PC-9 (cell line): Measurements from ENCODE around the gene SDK2. TPM values are rescaled to one million over a fixed set of nuclear protein-coding genes. Genes with fewer than 3 reads are reported as not detected.

Experiments
- BruUV-seq: library from RNA; stranded (reverse); fragments of 400-500 nt; replicated peaks from 2 replicates; lab custom pipeline; 2021; lab: Mats Ljungman, UMichigan
- CTCF ChIA-PET: fragments of 300-600 bp; sonication (Branson Sonifier 250); formaldehyde crosslinking; loops from one replicate; lab custom pipeline; 2022; ENCODE audit warnings: antibody characterized with exemption; lab: Charles Lee
- POLR2A ChIA-PET: fragments of 300-600 bp; sonication (Branson Sonifier 250); formaldehyde crosslinking; loops from one replicate; lab custom pipeline; 2022; ENCODE audit warnings: antibody characterized with exemption; ENCODE audit not compliant: unreplicated experiment; lab: Charles Lee
- DNase-seq, 2 experiments: peaks; one replicate each; pipeline versions ENCODE4 v3.0.0 to v3.0.0-alpha.2; 2015 to 2022; ENCODE audit warnings: mixed read lengths in 1 of 2
- H2AFZ ChIP-seq: fragments of 200-600 bp; sonication (generic); 2 replicates; pipeline ENCODE4 v1.8.1; 2017; ENCODE audit warnings: antibody characterized with exemption
- H3F3A ChIP-seq: fragments of 200-600 bp; sonication (generic); 2 replicates; pipeline ENCODE4 v1.8.1; 2017; ENCODE audit warnings: antibody characterized with exemption, mild to moderate bottlenecking, low read depth; ENCODE audit not compliant: insufficient read depth
- H3K27ac ChIP-seq: fragments of 200-600 bp; sonication (generic); 2 replicates; pipeline ENCODE4 v1.6.1; 2016; ENCODE audit warnings: mixed run types
- H3K27me3 ChIP-seq: fragments of 200-600 bp; sonication (generic); 2 replicates; pipeline ENCODE4 v1.6.1; 2016; ENCODE audit warnings: low read depth, mixed run types; ENCODE audit not compliant: insufficient read depth
- H3K36me3 ChIP-seq: fragments of 200-600 bp; sonication (generic); 2 replicates; pipeline ENCODE4 v1.6.1; 2016; ENCODE audit warnings: low read depth, mixed run types
- H3K4me1 ChIP-seq: fragments of 200-600 bp; sonication (generic); replicated peaks from 2 replicates; pipeline ENCODE4 v1.6.1; 2016; ENCODE audit warnings: mixed run types; ENCODE audit not compliant: insufficient read depth
- H3K4me2 ChIP-seq: fragments of 200-600 bp; sonication (generic); 2 replicates; pipeline ENCODE4 v1.6.1; 2017; ENCODE audit warnings: mixed run types
- H3K4me3 ChIP-seq: fragments of 200-600 bp; sonication (generic); 2 replicates; pipeline ENCODE4 v1.6.1; 2016; ENCODE audit warnings: mixed run types
- H3K79me2 ChIP-seq: fragments of 200-600 bp; sonication (generic); 2 replicates; pipeline ENCODE4 v1.6.1; 2017; ENCODE audit warnings: low read depth, mixed run types
- H3K9me2 ChIP-seq: fragments of 200-600 bp; sonication (generic); 2 replicates; pipeline ENCODE4 v1.8.1; 2017; ENCODE audit warnings: mild to moderate bottlenecking; ENCODE audit not compliant: insufficient read depth
- H3K9me3 ChIP-seq: fragments of 200-600 bp; sonication (generic); 2 replicates; pipeline ENCODE4 v1.8.1; 2016; ENCODE audit warnings: low read depth; ENCODE audit not compliant: insufficient read depth
- H4K20me1 ChIP-seq: fragments of 200-600 bp; sonication (generic); 2 replicates; pipeline ENCODE4 v1.8.1; 2017; ENCODE audit not compliant: insufficient read depth
- CTCF ChIP-seq: fragments of 200-600 bp; sonication (generic); conservative IDR thresholded peaks from 2 replicates; pipeline ENCODE4 v1.6.1; 2017; ENCODE audit warnings: mixed run types, antibody characterized with exemption, mild to moderate bottlenecking, moderate library complexity
- EZH2 ChIP-seq: fragments of 200-600 bp; sonication (generic); IDR thresholded peaks from 2 replicates; pipeline ENCODE4 v1.8.0; 2017; ENCODE audit warnings: antibody characterized with exemption, low read depth
- intact Hi-C: fragments of 100-400 bp; cut with micrococcal nuclease; formaldehyde crosslinking; loops from one replicate; pipeline ENCODE4 v1.10.0; 2022; ENCODE audit not compliant: unreplicated experiment
- total RNA-seq: library from RNA; stranded (reverse); gene quantifications from 2 replicates; pipeline ENCODE4 v1.2.3, GENCODE V29; 2021

Gene SDK2
- total RNA-seq, 1 experiment from 2014 or later, result 0.04 TPM

DNA sequence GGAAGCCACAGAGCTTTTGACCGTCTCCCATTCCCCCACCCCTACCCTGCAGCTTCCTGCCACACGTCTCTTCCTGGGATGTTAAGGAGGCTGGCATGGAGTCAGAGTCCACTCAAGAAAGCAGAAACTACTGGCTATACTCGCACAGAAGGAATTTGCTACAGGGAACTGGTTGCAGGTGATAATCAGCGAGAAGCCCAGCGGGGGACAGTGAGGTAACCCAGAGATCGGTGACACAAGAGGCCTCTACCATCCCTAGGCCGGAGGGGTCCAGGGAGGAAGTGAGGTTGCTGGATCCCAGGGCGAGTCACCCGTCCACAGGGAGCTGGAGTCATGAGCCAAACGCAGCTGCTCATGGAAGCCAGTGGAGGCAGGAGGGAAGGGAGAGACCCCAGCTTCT, 93.7 kb downstream of the SDK2 start:
- Histone ChIP-seq H3K36me3 (no peaks in the 10 kb centered on the region), H3K9me2 (no peaks in the 10 kb centered on the region), H3F3A (no peaks in the 10 kb centered on the region), H3K9me3 (no peaks in the 10 kb centered on the region), H2AFZ (no peak overlapping the region), H3K4me3 (no peak overlapping the region), H4K20me1 (no peaks in the 10 kb centered on the region), H3K4me2 (no peak overlapping the region), H3K27me3 (peaks cover 100% of the 10 kb centered on the region), H3K79me2 (no peaks in the 10 kb centered on the region), H3K4me1 (no peaks in the 10 kb centered on the region), H3K27ac (no peak overlapping the region)
- no peak for DNase-seq
- TF ChIP-seq CTCF (no peak), EZH2 (no peak)
- ChIA-PET POLR2A (no interaction called here), CTCF (no interaction called here)
- no TSS peak for BruUV-seq
- intact Hi-C loops, result no loop called here

- no peak overlapping the region for H3K27ac ChIP-seq
- H3K4me3 ChIP-seq, result no peak overlapping the region
- no peaks in the 10 kb centered on the region for H4K20me1 ChIP-seq
- DNase-seq, result no peak
- H3F3A ChIP-seq, result no peaks in the 10 kb centered on the region
- ChIA-PET CTCF (no interaction called here), POLR2A (no interaction called here)
- H3K4me2 ChIP-seq, result no peak overlapping the region
- no peaks in the 10 kb centered on the region for H3K9me3 ChIP-seq
- no peak overlapping the region for H2AFZ ChIP-seq
- H3K36me3 ChIP-seq, result no peaks in the 10 kb centered on the region
- intact Hi-C loops, result no loop called here
- H3K4me1 ChIP-seq, result no peaks in the 10 kb centered on the region
- H3K79me2 ChIP-seq, result no peaks in the 10 kb centered on the region
- H3K27me3 ChIP-seq, result peaks cover 100% of the 10 kb centered on the region
- BruUV-seq, result no TSS peak
- H3K9me2 ChIP-seq, result no peaks in the 10 kb centered on the region
- TF ChIP-seq EZH2 (no peak), CTCF (no peak)
Observed at GRCh38 chr17:73549841-73550430, 94.3 kb downstream of the SDK2 start.

DNA sequence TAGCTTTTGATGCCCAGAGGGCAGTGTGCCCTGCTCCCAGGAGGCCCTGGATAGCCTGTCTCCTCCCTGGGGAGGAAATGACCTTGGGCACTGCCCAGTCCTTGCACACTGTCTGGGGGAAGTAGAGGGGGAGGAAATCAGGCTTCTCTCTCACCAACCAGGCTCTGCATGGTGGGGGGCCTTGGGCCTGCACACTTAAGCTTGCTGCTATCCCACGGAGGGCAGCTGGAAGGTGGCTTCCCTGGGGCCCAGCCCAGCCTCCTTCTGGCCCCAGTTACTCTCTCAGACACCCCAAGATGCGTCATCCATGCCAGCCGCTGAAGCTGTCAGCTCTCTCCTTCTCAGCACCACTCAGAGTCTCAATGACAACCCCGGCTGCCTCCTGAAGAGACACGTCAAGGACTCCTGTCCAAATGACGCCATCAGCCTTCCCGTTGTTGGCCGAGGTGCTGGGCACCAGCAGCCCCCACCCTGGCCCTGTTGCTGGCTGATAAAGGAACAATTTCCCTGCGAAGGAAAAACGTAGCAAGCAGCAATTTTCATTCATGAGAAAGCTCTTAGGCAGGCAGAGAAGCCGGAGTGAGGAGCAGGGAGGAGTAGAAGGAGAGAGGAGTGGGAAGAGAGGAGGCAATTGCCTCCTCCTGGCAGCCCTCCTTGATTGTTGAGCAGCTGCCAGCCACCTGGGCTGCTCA, 95.5 kb downstream of the SDK2 start:
- intact Hi-C loops, result no loop called here

More for the DNA sequence above, 95.5 kb downstream of the SDK2 start:
- Histone ChIP-seq H2AFZ (no peak overlapping the region), H3K27me3 (peaks cover 100% of the 10 kb centered on the region), H3K9me3 (no peaks in the 10 kb centered on the region), H3K4me3 (no peak overlapping the region), H3K4me1 (no peaks in the 10 kb centered on the region), H4K20me1 (no peaks in the 10 kb centered on the region), H3K79me2 (no peaks in the 10 kb centered on the region), H3K36me3 (no peaks in the 10 kb centered on the region), H3K9me2 (no peaks in the 10 kb centered on the region), H3K4me2 (no peak overlapping the region), H3K27ac (no peak overlapping the region), H3F3A (no peaks in the 10 kb centered on the region)
- CTCF ChIA-PET, result no interaction called here
- TF ChIP-seq EZH2 (no peak), CTCF (no peak)
- no peak for DNase-seq
- POLR2A ChIA-PET, result interaction anchor here (0.6 kb wide), 1 partner anchor 140 kb away, joined by 4 read pairs; no protein-coding TSS in a partner anchor
- no TSS peak for BruUV-seq
